Stimulated activated naive B cell treated with anti-CD40 and anti-IgM and Interleukin-4, amounts not matched to agents 10 μg/mL and 1 μg/mL and 100 μg/mL, for 72 hours (primary cell): ENCODE data around the gene MNX1.

Source experiments
- ATAC-seq, 2 donors: fragments of 150-1000 bp; cut with Tn5 transposase; replicated peaks; 2 replicates each; pipeline ENCODE4 v1.10.0; 2021; ENCODE audit warnings: moderate library complexity in 1 of 2
- DNase-seq: peaks from one replicate; pipeline ENCODE4 v3.0.0; 2021
- H3K27ac Mint-ChIP-seq: one replicate; pipeline ENCODE4 v1.8.0; 2022; ENCODE audit warnings: mild to moderate bottlenecking, mixed read lengths
- H3K27me3 Mint-ChIP-seq, 2 donors: one replicate each; pipeline ENCODE4 v1.8.0; 2022; ENCODE audit warnings: mixed read lengths in 2 of 2
- H3K36me3 Mint-ChIP-seq, 2 donors: one replicate each; pipeline ENCODE4 v1.8.0; 2022; ENCODE audit warnings: mixed read lengths in 2 of 2, mild to moderate bottlenecking in 1 of 2
- H3K4me1 Mint-ChIP-seq, 2 donors: one replicate each; pipeline ENCODE4 v1.8.0; 2022; ENCODE audit warnings: mixed read lengths in 2 of 2, mild to moderate bottlenecking in 1 of 2
- H3K4me3 Mint-ChIP-seq, 2 donors: one replicate each; pipeline ENCODE4 v1.8.0; 2022; ENCODE audit warnings: mild to moderate bottlenecking in 2 of 2, mixed read lengths in 2 of 2, moderate library complexity in 1 of 2
- H3K9me3 Mint-ChIP-seq, 2 donors: one replicate each; pipeline ENCODE4 v1.8.0; 2022; ENCODE audit warnings: mixed read lengths in 2 of 2, mild to moderate bottlenecking in 1 of 2

MNX1 gene

DNA sequence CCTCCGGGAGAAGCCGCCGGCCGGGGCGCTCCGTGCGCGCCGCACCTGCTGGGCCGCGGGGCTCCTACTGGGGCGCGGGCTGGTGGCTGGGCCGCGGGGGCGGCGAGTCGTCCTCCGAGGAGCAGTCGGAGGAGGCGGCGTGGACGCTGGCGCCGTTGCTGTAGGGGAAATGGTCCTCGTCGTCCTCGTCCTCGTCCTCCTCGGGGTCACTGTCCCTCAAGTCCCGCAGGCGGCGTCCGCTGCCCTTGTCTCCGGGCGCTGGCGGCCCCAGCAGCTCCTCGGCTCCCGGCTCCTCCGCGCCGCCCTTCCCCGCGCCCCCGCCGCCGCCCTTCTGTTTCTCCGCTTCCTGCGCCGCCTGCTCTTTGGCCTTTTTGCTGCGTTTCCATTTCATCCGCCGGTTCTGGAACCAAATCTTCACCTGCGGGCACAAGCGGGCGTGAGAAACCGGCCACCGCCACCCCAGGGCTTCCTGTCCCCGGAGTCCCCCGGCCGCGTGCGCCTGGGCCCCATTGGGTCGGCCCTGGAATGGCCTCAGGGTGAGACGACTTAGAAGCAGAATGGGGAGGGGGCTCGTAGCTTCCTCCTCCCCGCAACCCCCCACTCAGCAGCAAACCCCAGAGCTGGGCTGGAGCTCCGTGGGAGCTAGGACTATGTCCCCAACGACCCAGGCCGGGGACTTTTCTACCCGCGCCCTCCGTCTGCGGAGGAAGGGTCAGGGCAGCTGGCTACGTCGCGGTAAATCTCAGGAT, 4.8 kb downstream of the MNX1 start:
- H3K4me3 Mint-ChIP-seq = no peak overlapping the region
- no peaks in the 10 kb centered on the region for H3K9me3 Mint-ChIP-seq
- DNase-seq (no peak), ATAC-seq (no peak)
- no peaks in the 10 kb centered on the region for H3K36me3 Mint-ChIP-seq
- peaks cover 23 to 48% of the 10 kb centered on the region in 2 donors for H3K4me1 Mint-ChIP-seq
- peak overlapping the region; percentile 25 for H3K27ac Mint-ChIP-seq
- peaks cover 72 to 85% of the 10 kb centered on the region in 2 donors for H3K27me3 Mint-ChIP-seq

DNA sequence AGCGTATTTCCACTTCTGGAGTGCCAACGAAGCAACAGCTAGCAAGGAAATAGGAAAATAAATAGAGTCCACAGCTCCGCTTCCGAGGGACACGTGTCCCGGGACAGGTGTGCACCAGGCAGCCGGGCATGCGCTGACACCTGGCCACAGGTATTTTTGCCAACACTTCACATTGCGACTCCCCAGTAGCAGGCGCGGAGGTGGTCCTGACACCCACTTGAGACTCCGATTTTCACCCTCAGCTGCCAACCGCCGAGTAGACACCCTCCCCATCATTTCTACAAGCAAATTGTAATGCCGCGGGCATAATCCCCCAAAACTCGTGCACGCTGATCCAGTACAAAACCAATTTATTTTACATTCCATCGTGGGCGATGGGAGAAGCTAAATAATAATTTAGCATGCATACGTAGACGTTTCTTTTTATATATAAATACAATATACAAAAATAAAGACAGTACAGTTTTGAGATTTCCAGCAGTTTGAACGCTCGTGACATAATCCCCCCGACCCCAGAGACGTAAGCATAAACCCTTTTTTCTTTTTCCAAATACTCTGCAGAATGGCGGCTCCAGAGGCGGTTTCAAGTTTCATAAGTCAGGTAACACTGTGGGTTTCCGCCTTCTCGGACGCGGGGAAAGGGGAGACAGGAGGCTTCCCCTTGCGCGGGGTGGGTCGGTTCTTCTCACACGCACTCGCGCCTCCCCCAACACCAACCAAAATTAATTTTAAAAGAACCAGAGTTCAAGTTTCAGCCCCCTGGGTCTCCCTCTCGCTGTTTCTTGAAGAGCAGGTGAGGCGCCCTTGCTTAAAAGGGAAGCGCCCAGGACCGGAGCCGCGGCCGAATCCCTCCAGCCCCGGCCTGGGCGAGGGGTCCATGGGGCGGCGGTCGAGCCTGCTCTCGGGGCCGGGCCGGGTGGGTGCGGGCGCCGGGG, 5.7 kb downstream of the MNX1 start:
- H3K36me3 Mint-ChIP-seq = no peaks in the 10 kb centered on the region
- DNase-seq (no peak), ATAC-seq (no peak)
- H3K27ac Mint-ChIP-seq = peak overlapping the region; percentile 92
- peaks cover 24 to 56% of the 10 kb centered on the region in 2 donors for H3K4me1 Mint-ChIP-seq
- no peaks in the 10 kb centered on the region for H3K9me3 Mint-ChIP-seq
- peaks cover 77 to 87% of the 10 kb centered on the region in 2 donors for H3K27me3 Mint-ChIP-seq
- H3K4me3 Mint-ChIP-seq = peak overlapping the region; percentile 25 to 59

DNA sequence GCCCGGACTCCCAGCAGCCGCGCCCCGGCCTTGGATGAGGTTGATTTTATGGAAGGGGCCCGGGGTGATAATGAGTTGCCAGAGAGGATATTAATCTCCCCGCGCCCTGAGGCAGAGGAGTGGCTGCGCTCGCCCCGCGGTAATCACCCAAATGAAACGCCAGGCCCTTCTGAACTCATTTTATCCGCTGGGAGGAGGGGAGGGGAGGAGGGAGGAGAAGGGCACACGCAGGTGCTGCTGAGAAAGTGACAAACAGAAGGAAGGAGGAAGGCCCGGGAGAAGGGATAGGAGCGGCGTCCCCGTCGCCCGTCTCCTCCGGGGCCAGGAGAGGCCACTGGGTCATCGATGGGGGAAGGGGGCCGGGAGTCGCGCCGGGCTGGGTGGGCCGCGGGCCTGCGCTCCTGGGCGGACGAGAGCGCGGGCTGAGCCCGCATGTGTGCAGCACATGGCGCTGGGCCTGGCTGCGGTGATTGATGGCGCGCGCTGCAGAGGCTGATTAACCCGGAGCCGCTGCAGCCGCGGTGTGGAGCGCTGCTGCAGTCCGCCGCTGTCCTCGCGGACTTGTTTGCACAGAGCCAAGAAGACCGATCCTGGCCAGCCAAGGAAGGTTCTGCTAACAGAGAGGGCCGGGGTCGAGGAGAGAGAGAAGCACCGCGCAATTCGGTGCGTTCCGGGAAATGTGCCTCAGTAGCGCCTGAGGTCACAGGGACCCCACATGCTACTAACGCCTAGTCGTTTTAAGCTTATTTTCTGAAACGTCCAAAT, 6.5 kb downstream of the MNX1 start:
- peak overlapping the region; percentile 46 to 47 for H3K4me3 Mint-ChIP-seq
- no peak for DNase-seq
- no peak for ATAC-seq
- H3K36me3 Mint-ChIP-seq = no peaks in the 10 kb centered on the region
- H3K9me3 Mint-ChIP-seq = no peaks in the 10 kb centered on the region
- H3K27me3 Mint-ChIP-seq = peaks cover 75 to 84% of the 10 kb centered on the region in 2 donors
- H3K4me1 Mint-ChIP-seq = peaks cover 21 to 47% of the 10 kb centered on the region in 2 donors
- peak overlapping the region; percentile 92 for H3K27ac Mint-ChIP-seq

- H3K9me3 Mint-ChIP-seq = no peaks in the 10 kb centered on the region
- peaks cover 19 to 46% of the 10 kb centered on the region in 2 donors for H3K4me1 Mint-ChIP-seq
- ATAC-seq = no peak
- H3K36me3 Mint-ChIP-seq = no peaks in the 10 kb centered on the region
- H3K27me3 Mint-ChIP-seq = peaks cover 77 to 84% of the 10 kb centered on the region in 2 donors
- peak overlapping the region; percentile 92 for H3K27ac Mint-ChIP-seq
- no peak for DNase-seq
- peak overlapping the region in 1 of 2 donors; percentile 48 for H3K4me3 Mint-ChIP-seq
Measured at GRCh38 chr7:157003445-157003755, 7.1 kb downstream of the MNX1 start.

DNA sequence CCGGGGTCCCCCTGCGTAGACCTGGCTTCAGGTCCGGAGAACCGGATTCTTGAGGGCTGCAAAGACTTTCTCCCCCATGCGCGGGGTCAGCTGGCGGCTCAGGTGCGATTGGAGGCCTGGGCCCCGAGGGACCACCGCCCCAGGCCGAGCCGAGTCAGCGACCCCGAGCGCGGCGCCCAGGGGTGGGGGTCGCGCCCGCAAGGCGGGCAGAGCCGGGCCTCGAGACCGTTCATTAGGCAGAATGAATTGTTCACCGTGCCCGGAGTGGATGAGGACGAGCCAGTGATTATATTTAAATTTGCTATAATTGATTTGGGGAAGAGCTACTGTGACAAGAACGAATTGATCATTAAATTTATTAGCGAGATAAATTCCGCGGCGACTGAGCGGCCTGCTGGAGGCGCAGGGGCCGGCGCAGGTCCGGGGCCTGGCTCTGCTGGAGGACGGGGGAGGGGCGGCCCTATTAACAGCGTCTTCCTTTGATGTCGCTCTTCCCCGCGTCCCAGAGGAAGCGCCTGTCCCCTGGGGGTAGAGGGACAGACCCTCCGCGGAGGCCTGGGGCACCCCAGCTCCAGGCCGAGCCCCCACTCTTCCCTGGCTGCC, 7.5 kb downstream of the MNX1 start:
- H3K36me3 Mint-ChIP-seq = no peaks in the 10 kb centered on the region
- H3K9me3 Mint-ChIP-seq = no peaks in the 10 kb centered on the region
- peak overlapping the region; percentile 65 for H3K27ac Mint-ChIP-seq
- ATAC-seq (no peak), DNase-seq (no peak)
- H3K4me1 Mint-ChIP-seq = peaks cover 19 to 46% of the 10 kb centered on the region in 2 donors
- peak overlapping the region in 1 of 2 donors; percentile 48 for H3K4me3 Mint-ChIP-seq
- H3K27me3 Mint-ChIP-seq = peaks cover 76 to 83% of the 10 kb centered on the region in 2 donors

DNA sequence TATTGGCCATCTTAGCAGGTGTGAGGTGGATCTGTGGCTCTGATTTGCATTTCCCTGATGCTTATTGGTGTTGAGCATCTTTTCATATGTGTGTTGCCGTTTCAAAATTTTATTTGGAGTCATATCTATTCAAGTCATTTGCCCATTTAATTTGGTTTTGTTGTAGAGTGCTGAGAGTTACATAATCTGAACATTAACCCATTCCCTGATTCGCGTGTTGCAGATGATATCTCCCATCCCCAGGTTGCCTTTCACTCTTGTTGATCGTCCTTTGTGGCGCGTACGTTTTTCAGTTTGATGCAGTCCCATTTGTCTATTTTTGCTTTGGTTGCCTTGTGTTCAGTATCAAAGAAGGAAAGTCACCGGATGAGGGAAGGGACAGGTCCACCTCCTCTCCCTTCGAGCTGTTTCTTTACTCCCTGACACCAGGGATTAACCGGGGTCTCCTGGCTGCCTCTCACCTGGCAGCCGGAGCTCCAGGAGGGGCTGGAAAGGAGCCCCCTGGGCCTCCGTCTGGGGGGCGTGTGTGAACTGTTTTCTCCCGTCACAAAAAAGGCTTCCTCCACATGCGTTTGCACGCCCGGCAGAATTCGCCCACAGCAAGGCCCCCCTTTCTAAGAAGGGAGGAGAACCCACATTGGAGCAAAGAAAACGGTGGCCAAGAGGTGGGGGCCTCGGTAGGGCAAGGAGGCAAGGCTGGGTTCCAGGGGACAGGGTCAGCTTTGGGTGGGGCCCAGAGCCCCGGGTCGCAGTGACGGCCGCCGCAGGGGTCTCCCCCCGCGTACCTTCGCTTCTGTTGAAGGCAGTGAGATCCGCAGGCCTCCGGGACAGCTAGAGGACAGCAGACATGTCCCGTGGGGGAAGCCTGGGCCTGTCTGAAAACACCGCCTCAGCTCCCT, 8.3 kb downstream of the MNX1 start:
- Mint-ChIP-seq H3K27me3 (peaks cover 74 to 83% of the 10 kb centered on the region in 2 donors), H3K4me1 (peaks cover 19 to 46% of the 10 kb centered on the region in 2 donors), H3K27ac (peak overlapping the region; percentile 7), H3K4me3 (peak overlapping the region in 1 of 2 donors; percentile 13), H3K36me3 (no peaks in the 10 kb centered on the region), H3K9me3 (no peaks in the 10 kb centered on the region)
- ATAC-seq (no peak), DNase-seq (no peak)

GRCh38 chr7:157000741-157001653, 9.5 kb downstream of the MNX1 start:
- no peak for ATAC-seq

GRCh38 chr7:156999958-157000726, 10.3 kb downstream of the MNX1 start:
- H3K4me3 Mint-ChIP-seq = peak overlapping the region; percentile 78 to 83
- H3K27ac Mint-ChIP-seq = peak overlapping the region; percentile 75
- peaks cover 0 to 2% of the 10 kb centered on the region in 2 donors for H3K36me3 Mint-ChIP-seq
- H3K27me3 Mint-ChIP-seq = peaks cover 78 to 91% of the 10 kb centered on the region in 2 donors
- no peak for DNase-seq
- ATAC-seq = no peak
- H3K9me3 Mint-ChIP-seq = peaks cover 0 to 2% of the 10 kb centered on the region in 2 donors
- H3K4me1 Mint-ChIP-seq = peaks cover 19 to 46% of the 10 kb centered on the region in 2 donors

More at GRCh38 chr7:157000741-157001653, 9.5 kb downstream of the MNX1 start:
- no peak for DNase-seq
- Mint-ChIP-seq H3K4me1 (peaks cover 19 to 46% of the 10 kb centered on the region in 2 donors), H3K9me3 (peaks cover 0 to 2% of the 10 kb centered on the region in 2 donors), H3K36me3 (peaks cover 0 to 2% of the 10 kb centered on the region in 2 donors), H3K27ac (no peak overlapping the region), H3K27me3 (peaks cover 73 to 83% of the 10 kb centered on the region in 2 donors), H3K4me3 (peak overlapping the region; percentile 62 to 75)

GRCh38 chr7:156998988-156999957, 11.2 kb downstream of the MNX1 start:
- Mint-ChIP-seq H3K27ac (no peak overlapping the region), H3K4me1 (peaks cover 16 to 37% of the 10 kb centered on the region in 2 donors), H3K27me3 (peaks cover 72 to 91% of the 10 kb centered on the region in 2 donors), H3K4me3 (peak overlapping the region; percentile 69 to 76), H3K9me3 (peaks cover 0 to 2% of the 10 kb centered on the region in 2 donors), H3K36me3 (peaks cover 0 to 2% of the 10 kb centered on the region in 2 donors)
- DNase-seq = no peak
- no peak for ATAC-seq

- no peak overlapping the region for H3K27ac Mint-ChIP-seq
- H3K4me3 Mint-ChIP-seq = no peak overlapping the region
- peaks cover 0 to 5% of the 10 kb centered on the region in 2 donors for H3K36me3 Mint-ChIP-seq
- DNase-seq (no peak), ATAC-seq (no peak)
- H3K27me3 Mint-ChIP-seq = peaks cover 59 to 88% of the 10 kb centered on the region in 2 donors
- H3K4me1 Mint-ChIP-seq = peaks cover 0 to 2% of the 10 kb centered on the region in 2 donors
- H3K9me3 Mint-ChIP-seq = peaks cover 0 to 2% of the 10 kb centered on the region in 2 donors
Measured at GRCh38 chr7:156994417-156994816, 16.0 kb downstream of the MNX1 start.

GRCh38 chr7:156993925-156994235, 16.6 kb downstream of the MNX1 start:
- H3K36me3 Mint-ChIP-seq = peaks cover 0 to 5% of the 10 kb centered on the region in 2 donors
- peaks cover 54 to 84% of the 10 kb centered on the region in 2 donors for H3K27me3 Mint-ChIP-seq
- no peak overlapping the region for H3K27ac Mint-ChIP-seq
- no peaks in the 10 kb centered on the region for H3K4me1 Mint-ChIP-seq
- H3K9me3 Mint-ChIP-seq = peaks cover 0 to 2% of the 10 kb centered on the region in 2 donors
- H3K4me3 Mint-ChIP-seq = no peak overlapping the region
- ATAC-seq (no peak), DNase-seq (no peak)
